Upper lobe of left lung (tissue), 6 donors: ENCODE results near the gene PRR18. TPM values are rescaled to one million over a fixed set of nuclear protein-coding genes. Genes with fewer than 3 reads are reported as not detected.

ENCODE experiments used
- ATAC-seq, 2 donors: fragments of 200-7000 bp; cut with Tn5 transposase; one replicate each; pipeline ENCODE4 v1.9.1; 2022; ENCODE audit warnings: mild to moderate bottlenecking in 2 of 2, moderate library complexity in 2 of 2; ENCODE audit not compliant: low FRiP score in 2 of 2
- DNase-seq, 2 donors: peaks; one replicate each; pipeline ENCODE4 v3.0.0-alpha.2; 2019 to 2020
- H3K27ac ChIP-seq, 4 donors: fragments of 200-600 bp; sonication (generic); one replicate each; pipeline ENCODE4 v1.5.1; 2016 to 2019
- H3K27me3 ChIP-seq, 4 donors: fragments of 200-600 bp; sonication (generic); one replicate each; pipeline ENCODE4 v1.5.1; 2017 to 2019
- H3K36me3 ChIP-seq, 4 donors: fragments of 200-600 bp; sonication (generic); one replicate each; pipeline ENCODE4 v1.5.1; 2016 to 2019
- H3K4me1 ChIP-seq, 4 donors: fragments of 200-600 bp; sonication (generic); one replicate each; pipeline ENCODE4 v1.5.1; 2018 to 2019
- H3K4me3 ChIP-seq, 4 donors: fragments of 200-600 bp; sonication (generic); one replicate each; pipeline ENCODE4 v1.5.1; 2017 to 2019; ENCODE audit warnings: mild to moderate bottlenecking in 2 of 4, moderate library complexity in 1 of 4
- H3K9me3 ChIP-seq, 4 donors: fragments of 200-600 bp; sonication (generic); one replicate each; pipeline ENCODE4 v1.5.1; 2018 to 2019
- EP300 ChIP-seq, 4 donors: sonication (generic); formaldehyde crosslinking; IDR thresholded peaks; one replicate each; pipeline ENCODE4 v1.5.1; 2017; ENCODE audit warnings: antibody characterized with exemption in 4 of 4, control low read depth in 2 of 4
- POLR2A ChIP-seq, 4 donors: fragments of 450-650 bp; IDR thresholded peaks; one replicate each; pipeline ENCODE4 v1.5.1; 2016 to 2017; ENCODE audit warnings: antibody characterized with exemption in 4 of 4, mild to moderate bottlenecking in 2 of 4
- POLR2AphosphoS5 ChIP-seq, 2 donors: sonication (generic); formaldehyde crosslinking; IDR thresholded peaks; one replicate each; pipeline ENCODE4 v1.5.1; 2017; ENCODE audit warnings: antibody characterized with exemption in 2 of 2
- WGBS, 2 donors: methylation state at CpG; one replicate each; pipeline ENCODE4 v1.1.5; 2017 to 2018; 5-methylcytosine and 5-hydroxymethylcytosine counted together
- total RNA-seq, 6 donors: library from RNA; depleted of rRNA in 4 of 6; stranded (reverse); fragments of >200 nt in 4 of 6; gene quantifications; one replicate each; pipeline versions ENCODE4 v1.1.0 to v1.2.1, GENCODE V29; 2016 to 2021
- TF ChIP-seq, protein P1 (sequence below), 6 experiments: fragments of 450-650 bp in 4 of 6; fragments of 200-600 bp in 2 of 6; sonication (generic) in 2 of 6; IDR thresholded peaks; one replicate each; pipeline ENCODE4 v1.5.1; 2016 to 2019; ENCODE audit warnings: antibody characterized with exemption in 6 of 6
- donor health status: DM: no; HTN: no; CAD: no; lungs with moderate emphysema.
- donor health status: DM: no; HTN: yes; CAD: no; lungs with severe emphysema.

The PRR18 gene
- total RNA-seq, 6 donors from 2014 or later: 0.15 to 2.1 (median 0.50) TPM; not detected in 2

DNA sequence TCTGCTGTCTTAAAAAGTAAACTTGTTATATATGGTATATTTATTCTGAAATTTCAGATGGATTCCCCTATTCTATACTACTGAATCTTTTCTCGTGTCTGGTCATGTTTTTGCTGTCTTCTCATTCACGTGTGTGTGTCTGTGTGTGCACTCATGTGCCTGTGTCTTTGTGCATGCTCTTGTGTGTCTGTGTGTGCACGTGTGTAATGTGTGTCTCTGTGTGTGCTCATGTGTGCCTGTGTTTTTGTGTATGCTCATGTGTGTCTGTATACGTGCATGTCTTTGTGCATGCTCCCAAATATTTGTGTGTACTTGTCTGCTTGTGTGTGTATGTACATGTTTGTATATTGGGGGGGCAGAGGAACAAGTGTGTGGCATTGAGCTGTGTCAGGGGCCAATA, 34.0 kb downstream of the PRR18 start:
- Histone ChIP-seq H3K36me3 (no peaks in the 10 kb centered on the region), H3K27ac (no peak overlapping the region), H3K4me3 (no peak overlapping the region), H3K9me3 (no peaks in the 10 kb centered on the region), H3K4me1 (peaks cover 0 to 10% (median 3%) of the 10 kb centered on the region in 4 donors), H3K27me3 (no peaks in the 10 kb centered on the region)
- DNase-seq (no peak), ATAC-seq (no peak)
- TF ChIP-seq, protein P1, sequence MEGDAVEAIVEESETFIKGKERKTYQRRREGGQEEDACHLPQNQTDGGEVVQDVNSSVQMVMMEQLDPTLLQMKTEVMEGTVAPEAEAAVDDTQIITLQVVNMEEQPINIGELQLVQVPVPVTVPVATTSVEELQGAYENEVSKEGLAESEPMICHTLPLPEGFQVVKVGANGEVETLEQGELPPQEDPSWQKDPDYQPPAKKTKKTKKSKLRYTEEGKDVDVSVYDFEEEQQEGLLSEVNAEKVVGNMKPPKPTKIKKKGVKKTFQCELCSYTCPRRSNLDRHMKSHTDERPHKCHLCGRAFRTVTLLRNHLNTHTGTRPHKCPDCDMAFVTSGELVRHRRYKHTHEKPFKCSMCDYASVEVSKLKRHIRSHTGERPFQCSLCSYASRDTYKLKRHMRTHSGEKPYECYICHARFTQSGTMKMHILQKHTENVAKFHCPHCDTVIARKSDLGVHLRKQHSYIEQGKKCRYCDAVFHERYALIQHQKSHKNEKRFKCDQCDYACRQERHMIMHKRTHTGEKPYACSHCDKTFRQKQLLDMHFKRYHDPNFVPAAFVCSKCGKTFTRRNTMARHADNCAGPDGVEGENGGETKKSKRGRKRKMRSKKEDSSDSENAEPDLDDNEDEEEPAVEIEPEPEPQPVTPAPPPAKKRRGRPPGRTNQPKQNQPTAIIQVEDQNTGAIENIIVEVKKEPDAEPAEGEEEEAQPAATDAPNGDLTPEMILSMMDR (IDR thresholded peaks at IDR 0.05): no peak
- TF ChIP-seq POLR2A (IDR thresholded peaks at IDR 0.05) (no peak), EP300 (IDR thresholded peaks at IDR 0.05) (no peak), POLR2AphosphoS5 (IDR thresholded peaks at IDR 0.05) (no peak)
- 70 to 79% methylated on average over 4 of the region's 4 CpGs for WGBS, 2 donors

DNA sequence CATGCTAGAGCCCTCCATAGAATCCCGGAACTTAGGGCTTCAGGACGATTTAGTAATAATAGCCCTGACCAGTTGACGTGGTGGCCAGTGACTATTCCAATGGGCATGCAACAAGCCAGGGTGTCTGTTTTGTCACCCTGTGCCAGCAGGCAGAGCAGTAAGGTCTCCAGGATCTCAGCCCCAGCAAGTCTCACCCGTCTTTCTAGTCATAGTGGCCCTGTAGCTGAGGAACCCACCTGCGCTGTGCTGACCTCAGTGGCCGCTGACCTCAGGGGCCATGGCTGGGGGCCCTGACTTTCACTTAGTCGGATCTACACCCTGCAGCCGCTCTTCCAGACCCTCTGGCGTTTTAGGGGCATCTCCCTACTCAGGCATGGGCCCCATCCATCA, 36.8 kb downstream of the PRR18 start:
- Histone ChIP-seq H3K4me3 (no peak overlapping the region), H3K27me3 (no peaks in the 10 kb centered on the region), H3K27ac (no peak overlapping the region), H3K4me1 (peaks cover 0 to 10% (median 3%) of the 10 kb centered on the region in 4 donors), H3K9me3 (no peaks in the 10 kb centered on the region), H3K36me3 (no peaks in the 10 kb centered on the region)
- TF ChIP-seq POLR2A (IDR thresholded peaks at IDR 0.05): no peak
- WGBS, 2 donors: 82 to 90% methylated on average over 9 of the region's 9 CpGs
- DNase-seq: no peak
- no peak for ATAC-seq

DNA sequence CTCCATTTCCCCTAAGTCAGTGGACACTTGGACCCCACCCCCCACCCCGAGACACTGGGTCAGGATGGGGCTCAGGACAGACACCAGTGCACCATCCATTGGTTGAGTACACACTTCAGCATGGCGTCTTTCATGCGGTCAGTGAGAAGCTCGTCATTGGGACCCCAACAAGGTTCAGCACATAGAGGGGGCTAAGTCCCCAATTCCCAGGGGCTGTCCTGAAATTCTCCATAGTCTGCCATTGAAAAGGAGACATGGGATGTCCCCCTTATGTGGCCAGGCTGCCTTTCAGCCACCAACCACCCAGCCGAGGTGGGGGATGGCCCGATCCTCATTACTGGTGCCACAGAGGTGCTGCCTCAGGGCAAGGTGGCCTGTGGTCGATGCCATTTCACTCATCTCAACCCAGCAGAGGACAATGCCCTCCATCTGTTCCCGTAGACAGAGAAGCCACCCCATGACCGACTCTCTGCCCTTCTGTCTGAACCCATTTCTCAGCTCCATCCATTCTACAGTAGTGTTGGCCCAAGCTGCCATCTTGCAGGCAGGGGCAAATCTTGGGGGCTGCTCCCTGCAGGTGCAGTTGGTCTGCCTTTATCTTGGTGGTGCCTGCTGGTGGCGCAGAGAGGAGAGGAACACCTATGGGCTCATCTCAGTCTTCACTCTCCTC, 37.4 kb downstream of the PRR18 start:
- 59 to 91% methylated on average over 4 to 10 of the region's 10 CpGs for WGBS, 2 donors
- Histone ChIP-seq H3K4me1 (peaks cover 0 to 5% (median 2%) of the 10 kb centered on the region in 4 donors), H3K4me3 (no peak overlapping the region), H3K27ac (no peak overlapping the region), H3K9me3 (no peaks in the 10 kb centered on the region), H3K36me3 (no peaks in the 10 kb centered on the region), H3K27me3 (no peaks in the 10 kb centered on the region)
- ATAC-seq: no peak
- DNase-seq: no peak
- no peak for TF ChIP-seq POLR2AphosphoS5 (IDR thresholded peaks at IDR 0.05)
- TF ChIP-seq, protein P1 (IDR thresholded peaks at IDR 0.05): no peak
- no peak for TF ChIP-seq EP300 (IDR thresholded peaks at IDR 0.05)
- TF ChIP-seq POLR2A (IDR thresholded peaks at IDR 0.05): no peak

DNA sequence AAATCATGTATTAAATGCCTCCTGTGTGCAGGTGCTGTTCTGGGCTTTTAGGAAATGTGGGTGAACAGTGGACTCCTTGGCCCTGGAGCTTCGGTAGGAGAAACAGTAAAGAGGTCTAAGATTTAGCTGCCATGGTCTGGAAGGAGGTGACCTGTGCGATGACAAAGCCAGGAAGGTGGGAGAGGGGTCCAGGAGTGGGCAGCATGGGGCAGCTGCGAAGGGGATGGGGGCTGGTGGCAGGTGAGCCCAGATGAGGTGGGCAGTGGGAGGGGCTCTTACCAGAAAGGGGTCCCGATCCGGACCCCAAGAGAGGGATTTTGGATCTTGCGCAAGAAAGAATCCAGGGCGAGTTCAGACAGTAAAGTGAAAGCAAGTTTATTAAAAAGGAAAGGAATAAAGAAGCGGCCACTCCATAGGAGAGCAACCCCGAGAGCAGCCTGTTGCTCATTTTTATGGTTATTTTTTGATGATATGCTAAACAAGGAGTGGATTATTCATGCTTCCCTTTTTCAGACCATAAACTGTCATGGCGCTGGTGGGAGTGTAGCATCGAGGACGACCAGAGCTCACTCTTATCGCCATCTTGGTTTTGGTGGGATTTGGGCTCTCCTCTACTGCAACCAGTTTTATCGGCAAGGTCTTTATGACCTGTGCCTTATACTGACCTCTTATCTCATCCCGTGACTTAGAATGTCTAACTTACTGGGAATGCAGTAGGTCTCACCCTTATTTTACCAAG, 38.7 kb downstream of the PRR18 start:
- no peak for DNase-seq
- no peaks in the 10 kb centered on the region for H3K36me3 ChIP-seq
- ATAC-seq: no peak
- no peak overlapping the region for H3K27ac ChIP-seq
- no peaks in the 10 kb centered on the region for H3K4me1 ChIP-seq
- no peaks in the 10 kb centered on the region for H3K9me3 ChIP-seq
- H3K27me3 ChIP-seq: no peaks in the 10 kb centered on the region
- H3K4me3 ChIP-seq: no peak overlapping the region
- WGBS, 2 donors: 83 to 84% methylated on average over 15 of the region's 15 CpGs
- TF ChIP-seq, protein P1 (IDR thresholded peaks at IDR 0.05): no peak

DNA sequence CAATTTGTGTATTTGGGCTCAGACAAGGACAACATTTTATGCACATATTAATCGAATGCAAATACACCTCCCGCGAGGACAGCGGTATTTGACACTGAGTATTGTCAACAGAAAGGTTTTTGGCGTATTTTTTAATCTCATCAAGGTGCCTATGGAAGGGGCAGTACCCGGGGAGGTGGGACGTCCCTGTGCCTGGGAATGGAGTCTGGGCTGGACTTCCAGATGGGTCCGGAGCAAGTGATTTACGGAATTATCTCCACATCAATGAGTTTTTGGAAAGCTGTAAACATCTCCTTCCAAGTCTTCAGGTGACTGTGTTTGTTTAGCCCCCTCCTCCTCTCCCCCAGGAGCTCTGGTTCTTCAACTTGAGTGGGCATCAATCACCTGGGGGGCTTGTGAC, 39.8 kb downstream of the PRR18 start:
- Histone ChIP-seq H3K4me3 (no peak overlapping the region), H3K9me3 (no peaks in the 10 kb centered on the region), H3K36me3 (no peaks in the 10 kb centered on the region), H3K27me3 (no peaks in the 10 kb centered on the region), H3K4me1 (no peaks in the 10 kb centered on the region), H3K27ac (no peak overlapping the region)
- WGBS, 2 donors: 34 to 37% methylated on average over 8 to 9 of the region's 9 CpGs
- TF ChIP-seq POLR2AphosphoS5 (IDR thresholded peaks at IDR 0.05): no peak
- TF ChIP-seq, protein P1 (IDR thresholded peaks at IDR 0.05): no peak
- no peak for TF ChIP-seq POLR2A (IDR thresholded peaks at IDR 0.05)
- no peak for TF ChIP-seq EP300 (IDR thresholded peaks at IDR 0.05)
- ATAC-seq (no peak), DNase-seq (no peak)
